PC-9 (cell line): ENCODE results near the gene LPCAT2. TPM values are rescaled to one million over a fixed set of nuclear protein-coding genes. Genes with fewer than 3 reads are reported as not detected.

Source experiments
- BruUV-seq: library from RNA; stranded (reverse); fragments of 400-500 nt; replicated peaks from 2 replicates; lab custom pipeline; 2021; lab: Mats Ljungman, UMichigan
- CTCF ChIA-PET: fragments of 300-600 bp; sonication (Branson Sonifier 250); formaldehyde crosslinking; loops from one replicate; lab custom pipeline; 2022; ENCODE audit warnings: antibody characterized with exemption; lab: Charles Lee
- POLR2A ChIA-PET: fragments of 300-600 bp; sonication (Branson Sonifier 250); formaldehyde crosslinking; loops from one replicate; lab custom pipeline; 2022; ENCODE audit warnings: antibody characterized with exemption; ENCODE audit not compliant: unreplicated experiment; lab: Charles Lee
- DNase-seq, 2 experiments: peaks; one replicate each; pipeline versions ENCODE4 v3.0.0 to v3.0.0-alpha.2; 2015 to 2022; ENCODE audit warnings: mixed read lengths in 1 of 2
- H2AFZ ChIP-seq: fragments of 200-600 bp; sonication (generic); 2 replicates; pipeline ENCODE4 v1.8.1; 2017; ENCODE audit warnings: antibody characterized with exemption
- H3F3A ChIP-seq: fragments of 200-600 bp; sonication (generic); 2 replicates; pipeline ENCODE4 v1.8.1; 2017; ENCODE audit warnings: antibody characterized with exemption, mild to moderate bottlenecking, low read depth; ENCODE audit not compliant: insufficient read depth
- H3K27ac ChIP-seq: fragments of 200-600 bp; sonication (generic); 2 replicates; pipeline ENCODE4 v1.6.1; 2016; ENCODE audit warnings: mixed run types
- H3K27me3 ChIP-seq: fragments of 200-600 bp; sonication (generic); 2 replicates; pipeline ENCODE4 v1.6.1; 2016; ENCODE audit warnings: low read depth, mixed run types; ENCODE audit not compliant: insufficient read depth
- H3K36me3 ChIP-seq: fragments of 200-600 bp; sonication (generic); 2 replicates; pipeline ENCODE4 v1.6.1; 2016; ENCODE audit warnings: low read depth, mixed run types
- H3K4me1 ChIP-seq: fragments of 200-600 bp; sonication (generic); replicated peaks from 2 replicates; pipeline ENCODE4 v1.6.1; 2016; ENCODE audit warnings: mixed run types; ENCODE audit not compliant: insufficient read depth
- H3K4me2 ChIP-seq: fragments of 200-600 bp; sonication (generic); 2 replicates; pipeline ENCODE4 v1.6.1; 2017; ENCODE audit warnings: mixed run types
- H3K4me3 ChIP-seq: fragments of 200-600 bp; sonication (generic); 2 replicates; pipeline ENCODE4 v1.6.1; 2016; ENCODE audit warnings: mixed run types
- H3K79me2 ChIP-seq: fragments of 200-600 bp; sonication (generic); 2 replicates; pipeline ENCODE4 v1.6.1; 2017; ENCODE audit warnings: low read depth, mixed run types
- H3K9me2 ChIP-seq: fragments of 200-600 bp; sonication (generic); 2 replicates; pipeline ENCODE4 v1.8.1; 2017; ENCODE audit warnings: mild to moderate bottlenecking; ENCODE audit not compliant: insufficient read depth
- H3K9me3 ChIP-seq: fragments of 200-600 bp; sonication (generic); 2 replicates; pipeline ENCODE4 v1.8.1; 2016; ENCODE audit warnings: low read depth; ENCODE audit not compliant: insufficient read depth
- H4K20me1 ChIP-seq: fragments of 200-600 bp; sonication (generic); 2 replicates; pipeline ENCODE4 v1.8.1; 2017; ENCODE audit not compliant: insufficient read depth
- CTCF ChIP-seq: fragments of 200-600 bp; sonication (generic); conservative IDR thresholded peaks from 2 replicates; pipeline ENCODE4 v1.6.1; 2017; ENCODE audit warnings: mixed run types, antibody characterized with exemption, mild to moderate bottlenecking, moderate library complexity
- EZH2 ChIP-seq: fragments of 200-600 bp; sonication (generic); IDR thresholded peaks from 2 replicates; pipeline ENCODE4 v1.8.0; 2017; ENCODE audit warnings: antibody characterized with exemption, low read depth
- intact Hi-C: fragments of 100-400 bp; cut with micrococcal nuclease; formaldehyde crosslinking; loops from one replicate; pipeline ENCODE4 v1.10.0; 2022; ENCODE audit not compliant: unreplicated experiment
- total RNA-seq: library from RNA; stranded (reverse); gene quantifications from 2 replicates; pipeline ENCODE4 v1.2.3, GENCODE V29; 2021

Gene LPCAT2
- total RNA-seq, 1 experiment from 2014 or later: 87.7 TPM

DNA sequence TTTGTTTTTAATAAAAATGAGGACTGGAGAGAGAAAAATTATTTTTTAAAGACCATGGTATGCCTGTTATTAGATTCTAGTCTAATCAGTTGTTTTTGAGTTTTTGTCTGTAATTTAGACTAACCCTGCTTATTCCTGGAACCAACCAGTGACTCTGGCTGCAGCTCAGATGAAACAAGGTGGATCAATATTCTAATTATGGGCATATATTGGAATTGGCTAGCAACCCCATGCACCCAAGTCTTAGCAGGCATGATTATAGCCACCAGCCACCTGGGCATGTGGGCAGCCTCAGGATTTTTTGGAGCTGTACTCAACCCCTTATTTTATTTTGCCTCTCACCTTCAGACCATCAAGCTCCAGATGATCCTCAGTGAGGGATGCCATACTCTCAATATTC lies 125.3 kb downstream of the LPCAT2 start:
- Histone ChIP-seq H3K9me2 (no peaks in the 10 kb centered on the region), H2AFZ (no peak overlapping the region), H3K4me1 (peaks cover 24% of the 10 kb centered on the region), H4K20me1 (no peaks in the 10 kb centered on the region), H3K36me3 (no peaks in the 10 kb centered on the region), H3F3A (peaks cover 6% of the 10 kb centered on the region; the same call in 1 of the 2 replicates), H3K9me3 (peaks cover 15% of the 10 kb centered on the region; the same call in 1 of the 2 replicates), H3K79me2 (no peaks in the 10 kb centered on the region), H3K27me3 (no peaks in the 10 kb centered on the region), H3K4me2 (no peak overlapping the region), H3K27ac (no peak overlapping the region), H3K4me3 (no peak overlapping the region)
- DNase-seq: no peak
- intact Hi-C loops: no loop called here
- no peak for TF ChIP-seq CTCF
- no peak for TF ChIP-seq EZH2
- no TSS peak for BruUV-seq
- ChIA-PET CTCF (no interaction called here), POLR2A (no interaction called here)

Other genes starting within 250 kb of the LPCAT2 start
- not detected in 2 replicates for gene IRX6, start 184.9 kb upstream of the LPCAT2 start, total RNA-seq
- 0.50 and 1.6 TPM in 2 replicates for gene MMP2, start 29.9 kb upstream of the LPCAT2 start, total RNA-seq
- 1.8 and 2.1 TPM in 2 replicates for gene CAPNS2, start 57.6 kb downstream of the LPCAT2 start, total RNA-seq
- gene SLC6A2, start 146.9 kb downstream of the LPCAT2 start, total RNA-seq: 0.50 and 0.61 TPM in 2 replicates